ENCODE measurements around the gene CHCHD3.

The CHCHD3 gene

GRCh38 chr7:132777414-132777813 is 304.5 kb downstream of the CHCHD3 start:
- DNase-seq (ENCODE audit: low read depth, low spot score) = no peak

- no peak for DNase-seq (ENCODE audit: low read depth, low spot score)
These were observed 305.8 kb downstream of the CHCHD3 start for GRCh38 chr7:132776048-132776620.

- no peak for DNase-seq (ENCODE audit: low read depth, low spot score)
These were observed 308.3 kb downstream of the CHCHD3 start for GRCh38 chr7:132773527-132773956.

GRCh38 chr7:132771301-132771730 is 310.6 kb downstream of the CHCHD3 start:
- no peak for DNase-seq (ENCODE audit: low read depth, low spot score)

GRCh38 chr7:132770055-132770454 is 311.8 kb downstream of the CHCHD3 start:
- no peak for DNase-seq (ENCODE audit: low read depth, low spot score)

- DNase-seq (ENCODE audit: low read depth, low spot score) = no peak
These were observed 312.6 kb downstream of the CHCHD3 start for GRCh38 chr7:132769280-132769679.

- no peak for DNase-seq (ENCODE audit: low read depth, low spot score)
These were observed 313.8 kb downstream of the CHCHD3 start for GRCh38 chr7:132768099-132768498.

- no peak for DNase-seq (ENCODE audit: low read depth, low spot score)
These were observed 314.5 kb downstream of the CHCHD3 start for GRCh38 chr7:132767378-132767777.

- DNase-seq (ENCODE audit: low read depth, low spot score) = no peak
These were observed 315.2 kb downstream of the CHCHD3 start for GRCh38 chr7:132766660-132767059.

- no peak for DNase-seq (ENCODE audit: low read depth, low spot score)
These were observed 316.0 kb downstream of the CHCHD3 start for GRCh38 chr7:132765861-132766260.

GRCh38 chr7:132764762-132765161 is 317.1 kb downstream of the CHCHD3 start:
- DNase-seq (ENCODE audit: low read depth, low spot score) = no peak

GRCh38 chr7:132760866-132761265 is 321.0 kb downstream of the CHCHD3 start:
- no peak for DNase-seq (ENCODE audit: low read depth, low spot score)

GRCh38 chr7:132760244-132760623 is 321.7 kb downstream of the CHCHD3 start:
- DNase-seq (ENCODE audit: low read depth, low spot score) = no peak

GRCh38 chr7:132759482-132760243 is 322.2 kb downstream of the CHCHD3 start:
- DNase-seq (ENCODE audit: low read depth, low spot score) = no peak

- DNase-seq (ENCODE audit: low read depth, low spot score) = no peak
These were observed 322.9 kb downstream of the CHCHD3 start for GRCh38 chr7:132758986-132759385.

GRCh38 chr7:132757783-132758182 is 324.1 kb downstream of the CHCHD3 start:
- no peak for DNase-seq (ENCODE audit: low read depth, low spot score)

- DNase-seq (ENCODE audit: low read depth, low spot score) = no peak
These were observed 325.4 kb downstream of the CHCHD3 start for GRCh38 chr7:132756484-132756990.

- DNase-seq (ENCODE audit: low read depth, low spot score) = no peak
These were observed 326.1 kb downstream of the CHCHD3 start for GRCh38 chr7:132755538-132756483.

GRCh38 chr7:132752431-132752830 is 329.5 kb downstream of the CHCHD3 start:
- DNase-seq (ENCODE audit: low read depth, low spot score) = no peak

GRCh38 chr7:132751244-132751647 is 330.6 kb downstream of the CHCHD3 start:
- no peak for DNase-seq (ENCODE audit: low read depth, low spot score)

- no peak for DNase-seq (ENCODE audit: low read depth, low spot score)
These were observed 331.2 kb downstream of the CHCHD3 start for GRCh38 chr7:132750530-132751217.

All from activated CD4-positive, CD25-positive, alpha-beta regulatory T cell treated with anti-CD3 and anti-CD28 coated beads, Interleukin-2, amount 50 U/mL, for 16 hours (primary cell).